GM21723 (cell line): Measurements from ENCODE around the gene LOXL1.
"Not testable (repeated sequence)": the region's sequence is repeated elsewhere in the genome, so short reads cannot be mapped to it uniquely, and the experiment has no call there.

ENCODE experiments used
- ATAC-seq: cut with Tn5 transposase; IDR thresholded peaks from one replicate; pipeline ENCODE4 v1.9.1; 2021; ENCODE audit warnings: mild to moderate bottlenecking, moderate library complexity; ENCODE audit not compliant: unreplicated experiment

Gene LOXL1

GRCh38 chr15:73972984-73973682 lies 46.9 kb downstream of the LOXL1 start:
- no peak for ATAC-seq

- not testable (repeated sequence) for ATAC-seq
Measured at GRCh38 chr15:73973683-73974200, 47.5 kb downstream of the LOXL1 start.

GRCh38 chr15:73975440-73976125 lies 49.3 kb downstream of the LOXL1 start:
- ATAC-seq = not testable (repeated sequence)

GRCh38 chr15:73978896-73979295 lies 52.6 kb downstream of the LOXL1 start:
- no peak for ATAC-seq

GRCh38 chr15:73979636-73980035 lies 53.4 kb downstream of the LOXL1 start:
- ATAC-seq = no peak

GRCh38 chr15:73981761-73982221 lies 55.5 kb downstream of the LOXL1 start:
- no peak for ATAC-seq

GRCh38 chr15:73982222-73982962 lies 56.1 kb downstream of the LOXL1 start:
- ATAC-seq = no peak

- no peak for ATAC-seq
Measured at GRCh38 chr15:73983211-73983727, 57.0 kb downstream of the LOXL1 start.

- ATAC-seq = no peak
Measured at GRCh38 chr15:73983773-73984172, 57.5 kb downstream of the LOXL1 start.

GRCh38 chr15:73984208-73984979 lies 58.1 kb downstream of the LOXL1 start:
- ATAC-seq = no peak

- no peak for ATAC-seq
Measured at GRCh38 chr15:73985101-73985873, 59.0 kb downstream of the LOXL1 start.

- no peak for ATAC-seq
Measured at GRCh38 chr15:73986055-73986775, 60.0 kb downstream of the LOXL1 start.

- no peak for ATAC-seq
Measured at GRCh38 chr15:73986776-73987056, 60.5 kb downstream of the LOXL1 start.

GRCh38 chr15:73987250-73987649 lies 61.0 kb downstream of the LOXL1 start:
- no peak for ATAC-seq

- ATAC-seq = no peak
Measured at GRCh38 chr15:73987681-73988444, 61.6 kb downstream of the LOXL1 start.

- no peak for ATAC-seq
Measured at GRCh38 chr15:73988445-73988969, 62.2 kb downstream of the LOXL1 start.

GRCh38 chr15:73989001-73989798 lies 62.9 kb downstream of the LOXL1 start:
- no peak for ATAC-seq
